HepG2 (cell line): ENCODE data around the gene PARN. TPM values are rescaled to one million over a fixed set of nuclear protein-coding genes. Genes with fewer than 3 reads are reported as not detected.
"Not testable (repeated sequence)": the region's sequence is repeated elsewhere in the genome, so short reads cannot be mapped to it uniquely, and the experiment has no call there.

Experiments
- BORCS8-MEF2B ChIP-seq: sonication (generic); formaldehyde crosslinking; IDR thresholded peaks from 2 replicates; pipeline ENCODE4 v1.8.0; 2022; ENCODE audit warnings: mild to moderate bottlenecking, missing genetic modification reagents
- FOXA1 ChIP-seq, 2 experiments: fragments of 450-650 bp in 1 of 2; sonication (generic) in 1 of 2; formaldehyde crosslinking in 1 of 2; IDR thresholded peaks; 2 replicates each; pipeline versions ENCODE4 v1.4.0 to v1.6.1; 2016 to 2020; ENCODE audit warnings: missing genetic modification reagents in 1 of 2
- FOXA3 ChIP-seq: IDR thresholded peaks from 2 replicates; pipeline ENCODE4 v1.6.1; 2016; ENCODE audit warnings: missing genetic modification reagents, missing compliant biosample characterization
- FOXK2 ChIP-seq: fragments of 450-650 bp; IDR thresholded peaks from 2 replicates; pipeline ENCODE4 v1.6.1; 2016
- GFI1 ChIP-seq: sonication (generic); formaldehyde crosslinking; IDR thresholded peaks from 2 replicates; pipeline ENCODE4 v1.5.0; 2020; ENCODE audit warnings: missing genetic modification reagents, mild to moderate bottlenecking, borderline replicate concordance
- NCOA2 ChIP-seq: sonication (generic); formaldehyde crosslinking; IDR thresholded peaks from 2 replicates; pipeline ENCODE4 v1.8.0; 2022; ENCODE audit warnings: inconsistent platforms
- NR2F6 ChIP-seq, 2 experiments: IDR thresholded peaks; 2 replicates each; pipeline ENCODE4 v1.6.1; 2016; ENCODE audit warnings: antibody characterized with exemption in 1 of 2, mild to moderate bottlenecking in 1 of 2
- PAXIP1 ChIP-seq: sonication (generic); formaldehyde crosslinking; conservative IDR thresholded peaks from 2 replicates; pipeline ENCODE4 v1.4.0; 2020; ENCODE audit warnings: mild to moderate bottlenecking, missing genetic modification reagents, moderate library complexity
- RXRB ChIP-seq: IDR thresholded peaks from 2 replicates; pipeline ENCODE4 v1.6.1; 2016; ENCODE audit warnings: borderline replicate concordance, missing genetic modification reagents, missing compliant biosample characterization
- TBP ChIP-seq: sonication (generic); formaldehyde crosslinking; IDR thresholded peaks from 2 replicates; pipeline ENCODE4 v1.5.0; 2020; ENCODE audit warnings: missing genetic modification reagents
- TFAP4 ChIP-seq: sonication (generic); IDR thresholded peaks from 2 replicates; pipeline ENCODE4 v1.6.1; 2016; ENCODE audit warnings: low read depth, borderline replicate concordance
- ZNF138 ChIP-seq: sonication (generic); formaldehyde crosslinking; IDR thresholded peaks from 2 replicates; pipeline ENCODE4 v1.5.0; 2020; ENCODE audit warnings: mild to moderate bottlenecking, low read depth, missing genetic modification reagents
- ZNF205 ChIP-seq: IDR thresholded peaks from 2 replicates; pipeline ENCODE4 v1.6.1; 2018; ENCODE audit warnings: missing biosample characterization, missing genetic modification reagents
- ZNF362 ChIP-seq: sonication (generic); formaldehyde crosslinking; IDR thresholded peaks from 2 replicates; pipeline ENCODE4 v1.4.0; 2020; ENCODE audit warnings: missing genetic modification reagents, mild to moderate bottlenecking, borderline replicate concordance
- ZNF777 ChIP-seq: sonication (generic); formaldehyde crosslinking; IDR thresholded peaks from 2 replicates; pipeline ENCODE4 v1.4.0; 2020; ENCODE audit warnings: missing genetic modification reagents
- ZNF788 ChIP-seq: sonication (generic); formaldehyde crosslinking; IDR thresholded peaks from 2 replicates; pipeline ENCODE4 v1.5.0; 2020; ENCODE audit warnings: mild to moderate bottlenecking, missing genetic modification reagents, borderline replicate concordance
- ZSCAN9 ChIP-seq: IDR thresholded peaks from 2 replicates; pipeline ENCODE4 v1.6.1; 2016; ENCODE audit warnings: borderline replicate concordance
- polyA plus RNA-seq, 8 experiments: library from polyadenylated mRNA; depleted of rRNA in 3 of 8; stranded (reverse) in 7 of 8; unstranded in 1 of 8; fragments of >200 nt; fragmentation: Illumina TruSeq in 4 of 8; extraction: Trizol in 4 of 8; gene quantifications; 2 replicates each; pipeline versions ENCODE4 v1.2.1 to v1.2.3, GENCODE V29; 2011 to 2016; ENCODE audit warnings: low read depth in 4 of 8, missing spikeins in 1 of 8, mixed read lengths in 1 of 8; ENCODE audit not compliant: insufficient read depth in 1 of 8
- total RNA-seq, 5 experiments: library from RNA; depleted of rRNA; stranded (reverse); fragments of >200 nt; fragmentation: Illumina TruSeq; extraction: Trizol; gene quantifications; 2 replicates each; pipeline ENCODE4 v1.2.3, GENCODE V29; 2016; ENCODE audit warnings: low read depth in 1 of 5
- TF ChIP-seq, protein P1 (sequence below): IDR thresholded peaks from 2 replicates; pipeline ENCODE4 v1.6.1; 2016
- TF ChIP-seq, protein P2 (sequence below): sonication (generic); formaldehyde crosslinking; IDR thresholded peaks from 2 replicates; pipeline ENCODE4 v1.4.0; 2020; ENCODE audit warnings: missing genetic modification reagents
- TF ChIP-seq, protein P3 (sequence below): IDR thresholded peaks from 2 replicates; pipeline ENCODE4 v1.6.1; 2016; ENCODE audit warnings: missing genetic modification reagents, missing compliant biosample characterization

Gene PARN
- total and polyA plus RNA-seq, 2 of the 13 experiments (the other 11 are each of a cell fraction or from before 2014, with no cell fraction given) = 13.3 to 47.6 TPM

- TF ChIP-seq NR2F6, FOXA1 (IDR thresholded peaks at IDR 0.05): not testable (repeated sequence)
- TF ChIP-seq NR2F6 (CRISPR knock-in tag; IDR thresholded peaks at IDR 0.05) (peak; percentile 38; the same call in 1 of the 2 replicates), TFAP4 (0 out of 2 replicates have a peak, but pooled peaks have one; percentile 42), ZNF788 (0 out of 2 replicates have a peak, but pooled peaks have one; percentile 38), GFI1 (CRISPR knock-in tag) (0 out of 2 replicates have a peak, but pooled peaks have one; percentile 14), ZNF362 (CRISPR knock-in tag) (peak; percentile 58; the same call in 1 of the 2 replicates), FOXA1 (CRISPR knock-in tag; IDR thresholded peaks at IDR 0.05) (peak; percentile 23), RXRB (CRISPR knock-in tag) (peak; percentile 62; the same call in 1 of the 2 replicates), ZSCAN9 (CRISPR knock-in tag) (0 out of 2 replicates have a peak, but pooled peaks have one; percentile 24), ZNF138 (CRISPR knock-in tag) (0 out of 2 replicates have a peak, but pooled peaks have one; percentile 26), TBP (0 out of 2 replicates have a peak, but pooled peaks have one; percentile 60), ZNF205 (CRISPR knock-in tag) (0 out of 2 replicates have a peak, but pooled peaks have one; percentile 29), NCOA2 (CRISPR knock-in tag) (peak; percentile 60), FOXK2 (0 out of 2 replicates have a peak, but pooled peaks have one; percentile 37), BORCS8-MEF2B (CRISPR knock-in tag) (0 out of 2 replicates have a peak, but pooled peaks have one; percentile 41), ZNF777 (CRISPR knock-in tag) (0 out of 2 replicates have a peak, but pooled peaks have one; percentile 17), FOXA3 (CRISPR knock-in tag) (peak; percentile 63), PAXIP1 (peak; percentile 67)
- TF ChIP-seq, protein P1, sequence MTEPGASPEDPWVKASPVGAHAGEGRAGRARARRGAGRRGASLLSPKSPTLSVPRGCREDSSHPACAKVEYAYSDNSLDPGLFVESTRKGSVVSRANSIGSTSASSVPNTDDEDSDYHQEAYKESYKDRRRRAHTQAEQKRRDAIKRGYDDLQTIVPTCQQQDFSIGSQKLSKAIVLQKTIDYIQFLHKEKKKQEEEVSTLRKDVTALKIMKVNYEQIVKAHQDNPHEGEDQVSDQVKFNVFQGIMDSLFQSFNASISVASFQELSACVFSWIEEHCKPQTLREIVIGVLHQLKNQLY (CRISPR knock-in tag) = 0 out of 2 replicates have a peak, but pooled peaks have one; percentile 14
- TF ChIP-seq, protein P2, sequence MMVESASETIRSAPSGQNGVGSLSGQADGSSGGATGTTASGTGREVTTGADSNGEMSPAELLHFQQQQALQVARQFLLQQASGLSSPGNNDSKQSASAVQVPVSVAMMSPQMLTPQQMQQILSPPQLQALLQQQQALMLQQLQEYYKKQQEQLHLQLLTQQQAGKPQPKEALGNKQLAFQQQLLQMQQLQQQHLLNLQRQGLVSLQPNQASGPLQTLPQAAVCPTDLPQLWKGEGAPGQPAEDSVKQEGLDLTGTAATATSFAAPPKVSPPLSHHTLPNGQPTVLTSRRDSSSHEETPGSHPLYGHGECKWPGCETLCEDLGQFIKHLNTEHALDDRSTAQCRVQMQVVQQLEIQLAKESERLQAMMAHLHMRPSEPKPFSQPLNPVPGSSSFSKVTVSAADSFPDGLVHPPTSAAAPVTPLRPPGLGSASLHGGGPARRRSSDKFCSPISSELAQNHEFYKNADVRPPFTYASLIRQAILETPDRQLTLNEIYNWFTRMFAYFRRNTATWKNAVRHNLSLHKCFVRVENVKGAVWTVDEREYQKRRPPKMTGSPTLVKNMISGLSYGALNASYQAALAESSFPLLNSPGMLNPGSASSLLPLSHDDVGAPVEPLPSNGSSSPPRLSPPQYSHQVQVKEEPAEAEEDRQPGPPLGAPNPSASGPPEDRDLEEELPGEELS (CRISPR knock-in tag) = peak; percentile 41; the same call in 1 of the 2 replicates
- TF ChIP-seq, protein P3, sequence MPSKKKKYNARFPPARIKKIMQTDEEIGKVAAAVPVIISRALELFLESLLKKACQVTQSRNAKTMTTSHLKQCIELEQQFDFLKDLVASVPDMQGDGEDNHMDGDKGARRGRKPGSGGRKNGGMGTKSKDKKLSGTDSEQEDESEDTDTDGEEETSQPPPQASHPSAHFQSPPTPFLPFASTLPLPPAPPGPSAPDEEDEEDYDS = 0 out of 2 replicates have a peak, but pooled peaks have one; percentile 15
Observed at GRCh38 chr16:14395710-14396304, 234.3 kb downstream of the PARN start (continued).
